Smooth muscle cell of bladder (primary cell): Measurements from ENCODE around the gene CECR2. TPM values are rescaled to one million over a fixed set of nuclear protein-coding genes. Genes with fewer than 3 reads are reported as not detected.

Experiments used
- total RNA-seq: library from RNA; depleted of rRNA; stranded (reverse); fragments of >200 nt; gene quantifications from 2 replicates; pipeline ENCODE4 v1.2.3, GENCODE V29; 2014

CECR2 gene
- under 0.01 and 0.28 TPM in 2 replicates for total RNA-seq

DNA sequence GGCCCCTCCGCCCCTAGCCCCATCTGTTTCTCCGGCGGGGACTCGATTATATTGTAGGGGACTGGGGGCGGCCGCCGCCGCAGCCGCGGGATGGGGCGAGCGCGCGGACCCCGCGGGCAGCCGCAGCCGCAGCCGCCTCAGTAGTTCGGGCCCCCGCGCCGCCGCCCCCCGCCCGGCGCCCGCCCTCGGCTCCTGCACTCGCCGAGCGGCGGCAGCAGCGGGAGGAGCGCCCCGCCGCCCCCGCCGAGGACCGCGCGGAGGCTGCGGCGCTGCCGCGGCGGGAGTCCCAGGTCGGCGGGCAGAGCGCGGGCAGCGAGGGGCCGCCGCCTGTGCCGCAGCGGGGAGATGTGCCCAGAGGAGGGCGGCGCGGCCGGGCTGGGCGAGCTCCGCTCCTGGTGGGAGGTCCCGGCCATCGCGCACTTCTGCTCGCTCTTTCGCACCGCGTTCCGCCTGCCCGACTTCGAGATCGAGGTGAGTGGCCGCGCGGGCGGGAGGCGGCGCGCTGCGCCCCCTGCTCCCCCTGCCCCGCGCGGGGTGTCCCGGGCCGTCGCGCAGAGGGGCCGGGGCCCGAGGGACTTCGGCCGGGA, at the start of gene CECR2:
Gene CECR2 (plus strand): TSS at position 22 of the 587 bp plus-strand sequence. CDS start 324 bp downstream, at position 346.

DNA sequence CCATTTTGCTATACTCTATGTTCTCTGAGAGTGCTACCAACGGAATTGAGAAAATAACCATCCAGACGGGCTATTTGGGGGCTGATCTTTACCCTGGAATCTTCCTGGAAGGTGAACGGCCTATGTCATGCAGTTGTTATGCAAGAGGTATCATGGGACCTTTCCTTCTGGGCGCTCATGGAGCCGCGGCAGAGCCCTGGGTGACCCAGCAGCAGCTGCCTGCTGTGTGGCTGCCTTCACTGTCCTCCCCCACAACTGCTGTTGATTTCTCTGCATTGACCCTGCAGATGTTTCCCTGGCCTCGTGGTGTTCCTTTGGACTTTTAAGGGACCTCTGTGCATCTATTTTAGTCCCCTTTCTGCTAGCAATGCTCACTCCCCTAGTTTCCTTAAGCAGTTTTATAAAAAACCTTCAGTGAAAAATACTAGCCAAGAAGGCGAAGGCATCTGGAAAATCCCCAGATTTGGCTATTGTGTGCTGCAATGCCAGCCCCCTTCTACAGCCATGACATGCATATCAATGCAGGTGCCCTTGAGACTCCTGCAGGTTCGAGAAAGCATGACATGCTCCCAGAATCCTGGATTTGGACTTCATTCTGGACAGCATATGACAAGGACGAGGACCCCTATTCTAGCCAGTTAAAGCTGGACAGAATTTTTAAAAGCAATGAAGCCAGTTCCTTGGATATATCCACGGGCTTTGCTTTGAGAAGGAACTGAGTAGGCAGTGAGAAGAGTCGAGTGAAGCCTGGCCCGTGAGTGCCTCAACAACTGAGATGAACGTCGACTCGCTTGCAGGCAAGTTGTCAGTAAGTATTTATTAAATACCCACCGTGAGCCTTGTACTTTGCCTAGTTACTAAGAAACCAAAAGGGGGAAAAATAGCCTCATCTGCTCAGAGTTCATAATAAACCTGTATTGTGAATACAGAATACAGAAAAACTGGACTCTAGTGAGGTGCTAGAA, 193.9 kb downstream of the CECR2 start, which contains the start of gene SLC25A18:
Gene SLC25A18 (plus strand): TSS at position 593 of the 965 bp plus-strand sequence. CDS start 16,447 bp downstream, outside the sequence.

Other genes with a start within 250 kb of the CECR2 start
- gene TMEM121B, start 248.1 kb upstream of the CECR2 start, total RNA-seq, result under 0.01 TPM in 1 of 2 replicates, not detected in the other
- gene HDHD5, start 210.2 kb upstream of the CECR2 start, total RNA-seq, result 23.0 and 34.0 TPM in 2 replicates
- 0.14 and 0.46 TPM in 2 replicates for gene ADA2, start 150.0 kb upstream of the CECR2 start, total RNA-seq
- gene SLC25A18, start 194.0 kb downstream of the CECR2 start, total RNA-seq, result under 0.01 and 0.09 TPM in 2 replicates